Activated naive CD8-positive, alpha-beta T cell treated with anti-CD3 and anti-CD28 coated beads, Interleukin-2, amount 50 U/mL, for 24 hours (primary cell): Measurements from ENCODE around the gene LRIF1.
A peak's percentile ranks its signal among the peaks of the same experiment; 100 is the strongest.
"Not testable (repeated sequence)": the region's sequence is repeated elsewhere in the genome, so short reads cannot be mapped to it uniquely, and the experiment has no call there.

Experiments
- ATAC-seq: fragments of 150-1000 bp; cut with Tn5 transposase; one replicate; pipeline ENCODE4 v1.10.0; 2021
- DNase-seq: peaks from one replicate; pipeline ENCODE4 v3.0.0; 2021
- H3K27ac Mint-ChIP-seq: one replicate; pipeline ENCODE4 v1.8.0; 2021; ENCODE audit warnings: mild to moderate bottlenecking, mixed read lengths
- H3K27me3 Mint-ChIP-seq: one replicate; pipeline ENCODE4 v1.8.0; 2021; ENCODE audit warnings: mixed read lengths
- H3K36me3 Mint-ChIP-seq: one replicate; pipeline ENCODE4 v1.8.0; 2021; ENCODE audit warnings: low read depth, mixed read lengths
- H3K4me1 Mint-ChIP-seq: one replicate; pipeline ENCODE4 v1.8.0; 2021; ENCODE audit warnings: mixed read lengths
- H3K4me3 Mint-ChIP-seq: one replicate; pipeline ENCODE4 v1.8.0; 2021; ENCODE audit warnings: mild to moderate bottlenecking, moderate library complexity, mixed read lengths
- H3K9me3 Mint-ChIP-seq: one replicate; pipeline ENCODE4 v1.8.0; 2021; ENCODE audit warnings: mixed read lengths

LRIF1 gene, protein sequence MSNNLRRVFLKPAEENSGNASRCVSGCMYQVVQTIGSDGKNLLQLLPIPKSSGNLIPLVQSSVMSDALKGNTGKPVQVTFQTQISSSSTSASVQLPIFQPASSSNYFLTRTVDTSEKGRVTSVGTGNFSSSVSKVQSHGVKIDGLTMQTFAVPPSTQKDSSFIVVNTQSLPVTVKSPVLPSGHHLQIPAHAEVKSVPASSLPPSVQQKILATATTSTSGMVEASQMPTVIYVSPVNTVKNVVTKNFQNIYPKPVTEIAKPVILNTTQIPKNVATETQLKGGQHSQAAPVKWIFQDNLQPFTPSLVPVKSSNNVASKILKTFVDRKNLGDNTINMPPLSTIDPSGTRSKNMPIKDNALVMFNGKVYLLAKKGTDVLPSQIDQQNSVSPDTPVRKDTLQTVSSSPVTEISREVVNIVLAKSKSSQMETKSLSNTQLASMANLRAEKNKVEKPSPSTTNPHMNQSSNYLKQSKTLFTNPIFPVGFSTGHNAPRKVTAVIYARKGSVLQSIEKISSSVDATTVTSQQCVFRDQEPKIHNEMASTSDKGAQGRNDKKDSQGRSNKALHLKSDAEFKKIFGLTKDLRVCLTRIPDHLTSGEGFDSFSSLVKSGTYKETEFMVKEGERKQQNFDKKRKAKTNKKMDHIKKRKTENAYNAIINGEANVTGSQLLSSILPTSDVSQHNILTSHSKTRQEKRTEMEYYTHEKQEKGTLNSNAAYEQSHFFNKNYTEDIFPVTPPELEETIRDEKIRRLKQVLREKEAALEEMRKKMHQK

GRCh38 chr1:110963691-110964454, at the start of gene LRIF1:
LRIF1 (minus strand) TSS chr1:110963922; CDS start chr1:110963688, 234 bp downstream.
- ATAC-seq: peak; percentile 100
- peaks cover 44% of the 10 kb centered on the region for H3K4me1 Mint-ChIP-seq
- H3K27ac Mint-ChIP-seq: peak within 1 kb of the TSS; percentile 92
- peaks cover 59% of the 10 kb centered on the region for H3K9me3 Mint-ChIP-seq
- H3K27me3 Mint-ChIP-seq: peaks cover 8% of the 10 kb centered on the region
- peak; percentile 100 for DNase-seq
- H3K36me3 Mint-ChIP-seq: peaks cover 51% of the 10 kb centered on the region
- peak within 1 kb of the TSS; percentile 92 for H3K4me3 Mint-ChIP-seq

DNA sequence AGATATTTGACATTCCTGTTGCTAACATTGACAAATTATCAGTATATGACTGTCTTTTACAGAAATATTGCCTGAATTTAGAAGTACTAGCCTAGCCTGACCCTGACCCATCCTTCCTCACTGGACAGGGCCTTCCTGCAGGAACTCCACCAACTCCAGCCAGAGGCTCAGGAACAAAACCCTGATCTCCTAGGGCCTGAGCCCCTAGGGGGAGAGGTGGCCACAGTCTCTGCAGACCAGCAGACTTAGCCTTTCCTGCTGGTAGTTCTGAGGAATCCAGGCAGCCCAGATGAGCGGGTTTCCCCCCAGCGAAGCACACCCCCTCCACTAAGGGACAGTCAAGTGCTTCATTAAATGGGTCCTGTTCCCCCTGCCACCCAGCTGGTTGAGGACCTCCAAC, 44.3 kb upstream of the LRIF1 start:
- H3K9me3 Mint-ChIP-seq: peaks cover 44% of the 10 kb centered on the region

GRCh38 chr1:111006556-111006955, 42.8 kb upstream of the LRIF1 start:
- Mint-ChIP-seq H3K4me1 (no peaks in the 10 kb centered on the region), H3K36me3 (peaks cover 4% of the 10 kb centered on the region), H3K4me3 (no peak overlapping the region), H3K27ac (no peak overlapping the region), H3K27me3 (peaks cover 49% of the 10 kb centered on the region), H3K9me3 (peaks cover 30% of the 10 kb centered on the region)
- DNase-seq: no peak
- ATAC-seq: no peak

More for the DNA sequence above, 44.3 kb upstream of the LRIF1 start:
- H3K4me1 Mint-ChIP-seq: no peaks in the 10 kb centered on the region
- DNase-seq: no peak
- peaks cover 6% of the 10 kb centered on the region for H3K36me3 Mint-ChIP-seq
- no peak overlapping the region for H3K4me3 Mint-ChIP-seq
- no peak for ATAC-seq
- peaks cover 50% of the 10 kb centered on the region for H3K27me3 Mint-ChIP-seq
- no peak overlapping the region for H3K27ac Mint-ChIP-seq

DNA sequence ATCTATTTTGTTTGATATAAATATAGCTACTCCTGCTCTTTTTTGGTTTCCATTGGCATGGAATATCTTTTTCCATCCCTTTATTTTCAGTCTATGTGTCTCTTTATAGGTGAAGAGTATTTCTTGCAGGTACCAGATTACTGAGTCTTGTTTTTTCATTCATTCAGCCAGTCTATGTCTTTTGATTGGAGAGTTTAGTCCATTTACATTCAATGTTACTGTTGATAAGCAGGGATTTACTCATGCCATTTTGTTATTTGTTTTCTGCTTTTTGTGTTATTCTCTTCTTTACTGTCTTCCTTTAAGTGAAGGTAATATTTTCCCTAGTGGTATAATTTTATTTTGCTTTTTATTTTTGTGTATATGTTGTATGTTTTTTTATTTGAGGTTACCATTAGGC, 35.9 kb upstream of the LRIF1 start:
- H3K27me3 Mint-ChIP-seq: peaks cover 48% of the 10 kb centered on the region

DNA sequence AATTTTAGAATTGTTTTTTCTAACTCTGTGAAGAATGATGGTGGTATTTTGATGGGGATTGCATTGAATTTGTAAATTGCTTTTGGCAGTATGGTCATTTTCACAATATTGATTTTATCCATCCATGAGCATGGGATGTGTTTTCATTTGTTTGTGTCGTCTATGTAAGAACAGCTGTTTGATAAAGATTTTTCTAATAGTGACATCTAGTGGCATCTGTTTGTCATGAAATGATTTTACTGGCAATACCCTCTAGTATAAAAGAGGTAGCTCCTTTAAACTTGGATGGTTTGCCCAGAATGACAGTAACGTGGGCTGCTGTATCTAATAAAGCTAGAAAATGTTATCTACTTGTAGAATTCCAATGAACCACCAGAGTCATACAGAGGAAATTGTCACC, 28.6 kb upstream of the LRIF1 start:
- not testable (repeated sequence) for DNase-seq, H3K4me1 Mint-ChIP-seq, H3K36me3 Mint-ChIP-seq, ATAC-seq, H3K9me3 Mint-ChIP-seq, H3K27me3 Mint-ChIP-seq, H3K4me3 Mint-ChIP-seq, H3K27ac Mint-ChIP-seq

More for the DNA sequence above, 35.9 kb upstream of the LRIF1 start:
- not testable (repeated sequence) for H3K4me3 Mint-ChIP-seq, H3K36me3 Mint-ChIP-seq, DNase-seq, H3K27ac Mint-ChIP-seq, ATAC-seq, H3K4me1 Mint-ChIP-seq
- peaks cover 12% of the 10 kb centered on the region for H3K9me3 Mint-ChIP-seq

DNA sequence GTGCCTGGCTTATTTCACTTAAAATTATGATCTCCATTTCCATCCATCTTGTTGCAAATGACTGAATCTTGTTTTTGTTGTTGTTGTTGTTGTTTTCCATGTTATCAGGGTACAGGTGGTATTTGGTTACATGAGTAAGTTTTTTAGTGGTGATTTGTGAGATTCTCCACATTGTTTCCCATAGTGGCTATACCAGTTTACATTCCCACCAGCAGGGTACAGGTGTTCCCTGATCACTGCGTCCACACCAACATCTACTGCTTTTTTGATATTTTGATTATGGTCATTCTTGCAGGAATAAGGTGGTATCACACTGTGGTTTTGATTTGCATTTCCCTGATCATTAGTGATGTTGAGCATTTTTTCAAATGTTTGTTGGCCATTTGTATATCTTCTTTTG, 27.6 kb upstream of the LRIF1 start:
- H3K36me3 Mint-ChIP-seq, H3K27me3 Mint-ChIP-seq, H3K27ac Mint-ChIP-seq, H3K4me1 Mint-ChIP-seq, H3K4me3 Mint-ChIP-seq, H3K9me3 Mint-ChIP-seq, ATAC-seq, DNase-seq: not testable (repeated sequence)

- Mint-ChIP-seq H3K4me1 (no peaks in the 10 kb centered on the region), H3K9me3 (no peaks in the 10 kb centered on the region), H3K27ac (no peak overlapping the region), H3K36me3 (no peaks in the 10 kb centered on the region), H3K27me3 (peaks cover 4% of the 10 kb centered on the region), H3K4me3 (no peak overlapping the region)
- no peak for DNase-seq
- ATAC-seq: no peak
These were observed 26.8 kb upstream of the LRIF1 start for GRCh38 chr1:110990541-110990940.

- DNase-seq (no peak), ATAC-seq (no peak)
- Mint-ChIP-seq H3K4me3 (no peak overlapping the region), H3K27me3 (peaks cover 4% of the 10 kb centered on the region), H3K36me3 (no peaks in the 10 kb centered on the region), H3K27ac (no peak overlapping the region), H3K4me1 (peaks cover 8% of the 10 kb centered on the region), H3K9me3 (peaks cover 8% of the 10 kb centered on the region)
These were observed 22.7 kb upstream of the LRIF1 start for GRCh38 chr1:110986407-110986891.

DNA sequence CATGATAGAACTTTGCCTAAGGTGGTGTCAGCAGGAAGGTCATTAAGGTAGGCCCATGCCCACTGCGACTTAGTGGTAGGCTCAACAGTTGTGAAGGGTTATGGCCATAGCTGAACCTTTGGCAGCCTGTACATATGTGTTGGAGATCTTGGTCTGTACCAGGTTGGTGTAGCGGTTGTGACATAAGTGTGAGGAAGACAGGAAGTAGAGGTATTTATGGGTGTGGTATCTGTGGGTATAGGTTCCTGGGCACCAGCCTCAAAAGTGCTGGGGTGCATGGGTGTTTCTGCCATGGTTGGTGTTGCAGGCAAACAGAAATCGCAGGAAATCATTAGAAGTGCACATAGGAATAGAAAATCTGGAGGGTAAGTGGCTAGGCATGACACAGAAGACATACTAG, 18.6 kb upstream of the LRIF1 start:
- H3K27me3 Mint-ChIP-seq: peaks cover 15% of the 10 kb centered on the region
- peaks cover 8% of the 10 kb centered on the region for H3K4me1 Mint-ChIP-seq
- H3K36me3 Mint-ChIP-seq: peaks cover 1% of the 10 kb centered on the region
- DNase-seq: no peak
- ATAC-seq: no peak
- H3K4me3 Mint-ChIP-seq: no peak overlapping the region
- peaks cover 18% of the 10 kb centered on the region for H3K9me3 Mint-ChIP-seq
- H3K27ac Mint-ChIP-seq: no peak overlapping the region

- Mint-ChIP-seq H3K9me3 (peaks cover 30% of the 10 kb centered on the region), H3K27ac (no peak overlapping the region), H3K4me1 (peaks cover 8% of the 10 kb centered on the region), H3K27me3 (peaks cover 25% of the 10 kb centered on the region), H3K4me3 (no peak overlapping the region), H3K36me3 (peaks cover 1% of the 10 kb centered on the region)
- ATAC-seq: no peak
- DNase-seq: no peak
These were observed 15.4 kb upstream of the LRIF1 start for GRCh38 chr1:110979154-110979553.

GRCh38 chr1:110976089-110976488, 12.4 kb upstream of the LRIF1 start:
- Mint-ChIP-seq H3K27me3 (peaks cover 42% of the 10 kb centered on the region), H3K9me3 (peaks cover 37% of the 10 kb centered on the region), H3K36me3 (peaks cover 5% of the 10 kb centered on the region)

GRCh38 chr1:110975265-110975664, 11.5 kb upstream of the LRIF1 start:
- peaks cover 38% of the 10 kb centered on the region for H3K27me3 Mint-ChIP-seq
- no peak for DNase-seq

More at GRCh38 chr1:110976089-110976488, 12.4 kb upstream of the LRIF1 start:
- DNase-seq (no peak), ATAC-seq (no peak)
- Mint-ChIP-seq H3K27ac (no peak overlapping the region), H3K4me3 (no peak overlapping the region), H3K4me1 (no peaks in the 10 kb centered on the region)

DNA sequence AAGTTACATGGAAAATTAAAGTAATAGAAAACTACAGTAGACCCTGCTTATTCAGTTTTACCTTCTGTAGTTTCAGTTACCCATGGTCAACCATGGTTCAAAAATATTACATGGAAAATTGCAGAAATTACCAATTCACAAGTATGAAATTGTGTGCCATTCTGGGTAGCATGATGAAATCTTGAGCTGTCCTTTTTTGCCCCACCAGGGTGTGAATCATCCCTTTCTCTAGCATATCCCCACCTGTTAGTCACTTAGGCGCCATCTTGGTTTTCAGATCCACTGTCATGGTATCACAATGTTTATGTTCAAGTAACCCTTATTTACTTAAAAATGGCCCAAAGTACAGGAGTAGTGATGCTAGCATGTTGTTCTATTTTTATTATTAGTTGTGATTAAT, 3.5 kb upstream of the LRIF1 start:
- Mint-ChIP-seq H3K4me3 (no peak overlapping the region), H3K27me3 (peaks cover 22% of the 10 kb centered on the region), H3K36me3 (peaks cover 30% of the 10 kb centered on the region), H3K27ac (no peak overlapping the region), H3K4me1 (peaks cover 26% of the 10 kb centered on the region), H3K9me3 (peaks cover 56% of the 10 kb centered on the region)
- no peak for DNase-seq
- ATAC-seq: no peak

More at GRCh38 chr1:110975265-110975664, 11.5 kb upstream of the LRIF1 start:
- Mint-ChIP-seq H3K4me1 (no peaks in the 10 kb centered on the region), H3K9me3 (peaks cover 36% of the 10 kb centered on the region), H3K36me3 (peaks cover 5% of the 10 kb centered on the region), H3K4me3 (no peak overlapping the region), H3K27ac (no peak overlapping the region)
- no peak for ATAC-seq

- Mint-ChIP-seq H3K36me3 (peaks cover 48% of the 10 kb centered on the region), H3K4me1 (peaks cover 44% of the 10 kb centered on the region), H3K4me3 (peak overlapping the region; percentile 92), H3K27ac (peak overlapping the region; percentile 92), H3K9me3 (peaks cover 55% of the 10 kb centered on the region), H3K27me3 (peaks cover 10% of the 10 kb centered on the region)
- DNase-seq (no peak), ATAC-seq (no peak)
These were observed 757 bp upstream of the LRIF1 start for GRCh38 chr1:110964455-110964903.
